ENCODE measurements around the gene SLC17A8.

SLC17A8 gene

GRCh38 chr12:100371146-100371545 lies 14.3 kb downstream of the SLC17A8 start:
- no peak for DNase-seq (ENCODE audit: low spot score)

- no peak for DNase-seq (ENCODE audit: low spot score)
These were observed 16.2 kb downstream of the SLC17A8 start for GRCh38 chr12:100372853-100373640.

- DNase-seq (ENCODE audit: low spot score) = no peak
These were observed 18.3 kb downstream of the SLC17A8 start for GRCh38 chr12:100375038-100375735.

GRCh38 chr12:100376161-100376560 lies 19.3 kb downstream of the SLC17A8 start:
- no peak for DNase-seq (ENCODE audit: low spot score)

- DNase-seq (ENCODE audit: low spot score) = no peak
These were observed 24.5 kb downstream of the SLC17A8 start for GRCh38 chr12:100381379-100381778.

- DNase-seq (ENCODE audit: low spot score) = no peak
These were observed 25.5 kb downstream of the SLC17A8 start for GRCh38 chr12:100382338-100382737.

GRCh38 chr12:100383586-100384558 lies 27.0 kb downstream of the SLC17A8 start:
- DNase-seq (ENCODE audit: low spot score) = no peak

GRCh38 chr12:100384559-100384935 lies 27.7 kb downstream of the SLC17A8 start:
- DNase-seq (ENCODE audit: low spot score) = no peak

- no peak for DNase-seq (ENCODE audit: low spot score)
These were observed 31.5 kb downstream of the SLC17A8 start for GRCh38 chr12:100388382-100388781.

GRCh38 chr12:100391856-100392255 lies 35.0 kb downstream of the SLC17A8 start:
- no peak for DNase-seq (ENCODE audit: low spot score)

- DNase-seq (ENCODE audit: low spot score) = no peak
These were observed 36.3 kb downstream of the SLC17A8 start for GRCh38 chr12:100393200-100393599.

GRCh38 chr12:100395811-100396210 lies 38.9 kb downstream of the SLC17A8 start:
- no peak for DNase-seq (ENCODE audit: low spot score)

GRCh38 chr12:100398307-100398706 lies 41.4 kb downstream of the SLC17A8 start:
- DNase-seq (ENCODE audit: low spot score) = no peak

GRCh38 chr12:100399095-100399494 lies 42.2 kb downstream of the SLC17A8 start:
- no peak for DNase-seq (ENCODE audit: low spot score)

- DNase-seq (ENCODE audit: low spot score) = peak; percentile 58
These were observed 44.8 kb downstream of the SLC17A8 start for GRCh38 chr12:100401660-100402059.

- DNase-seq (ENCODE audit: low spot score) = no peak
These were observed 45.9 kb downstream of the SLC17A8 start for GRCh38 chr12:100402763-100403162.

- no peak for DNase-seq (ENCODE audit: low spot score)
These were observed 46.6 kb downstream of the SLC17A8 start for GRCh38 chr12:100403446-100403845.

GRCh38 chr12:100404769-100405407 lies 48.0 kb downstream of the SLC17A8 start:
- no peak for DNase-seq (ENCODE audit: low spot score)

GRCh38 chr12:100413001-100413400 lies 56.1 kb downstream of the SLC17A8 start:
- DNase-seq (ENCODE audit: low spot score) = no peak

- no peak for DNase-seq (ENCODE audit: low spot score)
These were observed 57.9 kb downstream of the SLC17A8 start for GRCh38 chr12:100414739-100415138.

GRCh38 chr12:100422646-100423045 lies 65.8 kb downstream of the SLC17A8 start:
- DNase-seq (ENCODE audit: low spot score) = no peak

- no peak for DNase-seq (ENCODE audit: low spot score)
These were observed 69.3 kb downstream of the SLC17A8 start for GRCh38 chr12:100426145-100426544.
